Erythroblast (primary cell): ENCODE data around the gene TRIOBP.

Experiments
- GATA1 ChIP-seq: IDR thresholded peaks from 2 replicates; pipeline ENCODE4 v1.6.1; 2011; ENCODE audit warnings: low read depth, mild to moderate bottlenecking, control low read depth, low read length, moderate library complexity
- POLR2A ChIP-seq: IDR thresholded peaks from 2 replicates; pipeline ENCODE4 v1.6.1; 2011; ENCODE audit warnings: mild to moderate bottlenecking, low read length

- TF ChIP-seq POLR2A = no peak
- TF ChIP-seq GATA1 = no peak
These were observed 109.0 kb downstream of the TRIOBP start for GRCh38 chr22:37805810-37806277.
